ENCODE data around the gene PTPN21. TPM values are rescaled to one million over a fixed set of nuclear protein-coding genes. Genes with fewer than 3 reads are reported as not detected.

PTPN21 gene
- total RNA-seq, 1 donor from 2014 or later, result 0.31 TPM

DNA sequence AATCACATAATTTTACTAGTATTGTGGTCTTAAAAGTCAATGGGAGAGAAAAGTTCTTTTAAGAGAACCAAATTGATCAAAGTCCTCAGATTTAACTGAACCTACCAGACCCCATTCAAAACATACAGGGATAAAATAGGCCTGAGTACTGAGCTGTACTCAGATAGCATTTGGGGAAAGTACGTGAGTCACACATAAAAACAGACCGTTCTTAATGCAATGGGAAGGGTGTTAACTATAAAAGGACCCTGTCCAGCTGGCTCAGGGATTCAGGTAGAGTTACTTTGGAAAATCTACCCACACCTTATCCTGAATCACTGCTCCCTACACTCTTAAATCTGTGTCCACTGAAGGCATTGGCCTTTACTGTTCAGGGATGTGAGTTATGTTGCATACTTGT is 78.0 kb downstream of the PTPN21 start:
- POLR2A ChIA-PET, result no interaction called here
- Mint-ChIP-seq H3K27ac (no peak overlapping the region), H3K4me3 (no peak overlapping the region), H3K27me3 (peaks cover 3% of the 10 kb centered on the region), H3K4me1 (no peaks in the 10 kb centered on the region), H3K36me3 (ENCODE audit: low read depth) (no peaks in the 10 kb centered on the region), H3K9me3 (no peaks in the 10 kb centered on the region)
- CTCF ChIA-PET, result no interaction called here
- TF ChIP-seq, protein P1, sequence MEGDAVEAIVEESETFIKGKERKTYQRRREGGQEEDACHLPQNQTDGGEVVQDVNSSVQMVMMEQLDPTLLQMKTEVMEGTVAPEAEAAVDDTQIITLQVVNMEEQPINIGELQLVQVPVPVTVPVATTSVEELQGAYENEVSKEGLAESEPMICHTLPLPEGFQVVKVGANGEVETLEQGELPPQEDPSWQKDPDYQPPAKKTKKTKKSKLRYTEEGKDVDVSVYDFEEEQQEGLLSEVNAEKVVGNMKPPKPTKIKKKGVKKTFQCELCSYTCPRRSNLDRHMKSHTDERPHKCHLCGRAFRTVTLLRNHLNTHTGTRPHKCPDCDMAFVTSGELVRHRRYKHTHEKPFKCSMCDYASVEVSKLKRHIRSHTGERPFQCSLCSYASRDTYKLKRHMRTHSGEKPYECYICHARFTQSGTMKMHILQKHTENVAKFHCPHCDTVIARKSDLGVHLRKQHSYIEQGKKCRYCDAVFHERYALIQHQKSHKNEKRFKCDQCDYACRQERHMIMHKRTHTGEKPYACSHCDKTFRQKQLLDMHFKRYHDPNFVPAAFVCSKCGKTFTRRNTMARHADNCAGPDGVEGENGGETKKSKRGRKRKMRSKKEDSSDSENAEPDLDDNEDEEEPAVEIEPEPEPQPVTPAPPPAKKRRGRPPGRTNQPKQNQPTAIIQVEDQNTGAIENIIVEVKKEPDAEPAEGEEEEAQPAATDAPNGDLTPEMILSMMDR (IDR thresholded peaks at IDR 0.05), result no peak
- DNase-seq, result no peak
- ATAC-seq (ENCODE audit: low read depth), result no peak
- intact Hi-C loops (cut with micrococcal nuclease), result no loop called here

DNA sequence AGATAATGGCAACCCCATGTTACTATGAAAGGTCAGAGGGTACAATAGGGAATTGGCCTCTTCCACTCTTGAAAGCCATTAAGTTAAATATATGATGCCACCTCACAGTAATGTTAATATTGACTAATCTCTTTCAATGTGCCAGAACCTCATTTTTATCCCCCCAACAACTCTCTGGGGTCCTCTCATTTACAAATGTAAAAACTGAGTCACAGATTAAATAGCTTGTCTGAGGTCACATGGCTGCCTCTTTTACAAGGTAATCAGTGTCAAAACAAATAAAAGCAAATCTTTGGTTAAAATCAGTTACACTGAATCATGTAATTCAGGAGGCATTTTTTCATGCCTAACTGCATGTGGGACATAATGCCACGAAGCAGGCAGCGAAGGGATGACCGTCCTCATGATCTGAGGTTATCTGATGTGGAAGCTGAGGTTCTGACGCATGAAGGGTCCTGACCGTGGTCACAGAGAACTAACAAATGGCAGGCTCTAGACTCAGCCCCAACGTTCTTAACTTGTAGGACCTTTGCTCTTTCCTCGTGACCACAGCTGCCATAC is 78.5 kb downstream of the PTPN21 start:
- intact Hi-C loops (cut with micrococcal nuclease), result no loop called here
- no peak overlapping the region for H3K27ac Mint-ChIP-seq
- no peak overlapping the region for H3K4me3 Mint-ChIP-seq
- peaks cover under 1% of the 10 kb centered on the region for H3K27me3 Mint-ChIP-seq
- CTCF ChIA-PET, result no interaction called here
- no peak for DNase-seq
- POLR2A ChIA-PET, result no interaction called here
- ATAC-seq (ENCODE audit: low read depth), result no peak
- H3K9me3 Mint-ChIP-seq, result no peaks in the 10 kb centered on the region
- TF ChIP-seq, protein P1 (IDR thresholded peaks at IDR 0.05), result no peak
- H3K36me3 Mint-ChIP-seq (ENCODE audit: low read depth), result no peaks in the 10 kb centered on the region
- no peaks in the 10 kb centered on the region for H3K4me1 Mint-ChIP-seq

DNA sequence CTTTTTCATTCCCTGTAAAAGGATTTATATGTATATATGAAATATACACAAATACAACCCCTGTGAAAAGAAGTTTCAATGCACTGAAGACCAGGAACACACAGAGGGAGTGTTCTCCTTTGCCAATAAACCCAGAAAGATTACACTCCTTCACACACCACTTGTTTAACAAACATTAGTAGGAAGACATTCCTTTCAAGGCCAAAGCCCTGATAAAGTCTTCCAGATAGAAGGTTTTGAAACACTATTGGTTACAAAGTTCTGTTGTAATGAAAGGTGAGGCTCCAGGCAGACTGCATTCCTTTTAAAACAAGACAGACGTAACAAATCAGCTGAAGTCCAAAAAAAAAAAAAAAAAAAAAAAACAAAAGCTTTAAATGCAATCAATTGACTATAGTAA is 81.0 kb downstream of the PTPN21 start:
- H3K4me1 Mint-ChIP-seq, result no peaks in the 10 kb centered on the region
- intact Hi-C loops (cut with micrococcal nuclease), result no loop called here
- TF ChIP-seq, protein P1 (IDR thresholded peaks at IDR 0.05), result no peak
- H3K36me3 Mint-ChIP-seq (ENCODE audit: low read depth), result no peaks in the 10 kb centered on the region
- no peak for DNase-seq
- no peaks in the 10 kb centered on the region for H3K27me3 Mint-ChIP-seq
- no peak overlapping the region for H3K4me3 Mint-ChIP-seq
- H3K9me3 Mint-ChIP-seq, result no peaks in the 10 kb centered on the region
- CTCF ChIA-PET, result no interaction called here
- no peak overlapping the region for H3K27ac Mint-ChIP-seq
- ATAC-seq (ENCODE audit: low read depth), result no peak
- POLR2A ChIA-PET, result no interaction called here

DNA sequence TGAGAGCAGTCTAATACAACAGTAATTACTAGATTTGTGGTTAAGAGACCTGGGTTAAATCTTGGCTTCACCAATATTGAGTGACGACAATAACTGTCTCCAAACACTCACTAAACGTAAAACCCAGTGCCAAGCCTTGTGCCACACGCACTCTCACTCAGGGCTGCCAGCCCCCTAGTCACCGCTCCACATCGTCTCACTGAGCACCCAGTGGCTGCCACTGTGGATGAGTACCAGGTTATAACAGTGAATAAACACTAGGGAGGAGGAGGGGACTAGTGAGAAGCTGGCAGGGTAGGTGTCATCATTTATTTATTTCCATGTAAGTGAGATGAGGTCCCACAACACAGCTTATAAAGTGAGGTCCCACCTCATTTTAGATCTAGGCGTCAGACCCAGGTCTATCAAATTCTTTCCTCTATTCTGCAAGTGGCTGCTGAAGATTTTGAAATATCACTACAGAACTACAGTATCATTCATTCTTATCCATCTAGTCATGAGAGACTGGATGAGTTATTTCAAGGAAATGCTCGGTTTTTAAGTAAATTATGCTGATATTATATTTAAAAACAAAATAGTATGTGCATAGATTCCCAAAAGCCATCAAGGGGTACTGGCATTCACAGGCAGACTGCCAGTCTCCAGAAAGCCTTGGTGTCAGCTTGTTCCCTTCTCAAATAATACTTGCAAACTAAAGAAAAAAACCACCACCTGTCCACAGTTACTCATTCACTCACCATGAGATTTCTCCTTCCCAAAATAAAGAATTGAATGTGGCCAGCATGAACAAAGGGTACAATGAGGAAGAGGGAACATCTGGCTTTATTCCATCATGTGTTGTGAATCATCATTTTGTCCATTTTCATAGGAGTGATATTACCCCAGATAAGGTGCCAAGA is 84.0 kb downstream of the PTPN21 start:
- no peak overlapping the region for H3K27ac Mint-ChIP-seq
- ChIA-PET POLR2A (no interaction called here), CTCF (no interaction called here)
- no peaks in the 10 kb centered on the region for H3K36me3 Mint-ChIP-seq (ENCODE audit: low read depth)
- H3K27me3 Mint-ChIP-seq, result no peaks in the 10 kb centered on the region
- H3K4me1 Mint-ChIP-seq, result no peaks in the 10 kb centered on the region
- DNase-seq (no peak), ATAC-seq (ENCODE audit: low read depth) (no peak)
- H3K9me3 Mint-ChIP-seq, result no peaks in the 10 kb centered on the region
- H3K4me3 Mint-ChIP-seq, result no peak overlapping the region
- TF ChIP-seq, protein P1 (IDR thresholded peaks at IDR 0.05), result no peak
- intact Hi-C loops (cut with micrococcal nuclease), result no loop called here

DNA sequence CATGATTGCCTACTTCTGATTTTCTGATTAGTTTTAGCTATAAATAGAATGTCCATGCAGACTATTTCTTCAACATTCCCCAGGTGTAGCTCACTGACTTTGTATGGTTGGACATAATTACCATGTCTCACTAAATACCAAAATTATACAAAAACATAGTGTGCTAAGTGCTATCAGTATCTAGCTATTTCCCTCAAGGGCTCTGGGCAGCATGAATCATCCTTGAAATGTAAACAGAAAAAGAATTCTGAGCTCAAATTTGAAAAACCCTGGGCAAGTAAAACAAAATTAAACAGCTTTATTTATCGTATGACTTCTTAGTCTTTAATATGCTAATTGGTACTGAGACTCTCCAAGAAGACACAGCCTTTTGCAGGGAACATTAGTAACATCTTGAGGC is 86.4 kb downstream of the PTPN21 start:
- Mint-ChIP-seq H3K27ac (no peak overlapping the region), H3K27me3 (peaks cover 2% of the 10 kb centered on the region), H3K4me1 (no peaks in the 10 kb centered on the region), H3K4me3 (no peak overlapping the region), H3K9me3 (no peaks in the 10 kb centered on the region), H3K36me3 (ENCODE audit: low read depth) (no peaks in the 10 kb centered on the region)
- TF ChIP-seq, protein P1 (IDR thresholded peaks at IDR 0.05), result no peak
- no peak for DNase-seq
- ChIA-PET POLR2A (no interaction called here), CTCF (no interaction called here)
- ATAC-seq (ENCODE audit: low read depth), result no peak
- intact Hi-C loops (cut with micrococcal nuclease), result no loop called here

All from activated B cell treated with CpG ODN at 0.5 μM for 24 hours (primary cell).